GM18517 (cell line): ENCODE results near the gene C1orf50.
"Not testable (repeated sequence)": the region's sequence is repeated elsewhere in the genome, so short reads cannot be mapped to it uniquely, and the experiment has no call there.

ENCODE experiments used
- ATAC-seq: cut with Tn5 transposase; IDR thresholded peaks from one replicate; pipeline ENCODE4 v1.9.1; 2021; ENCODE audit warnings: mild to moderate bottlenecking, moderate library complexity; ENCODE audit not compliant: unreplicated experiment

Gene C1orf50

DNA sequence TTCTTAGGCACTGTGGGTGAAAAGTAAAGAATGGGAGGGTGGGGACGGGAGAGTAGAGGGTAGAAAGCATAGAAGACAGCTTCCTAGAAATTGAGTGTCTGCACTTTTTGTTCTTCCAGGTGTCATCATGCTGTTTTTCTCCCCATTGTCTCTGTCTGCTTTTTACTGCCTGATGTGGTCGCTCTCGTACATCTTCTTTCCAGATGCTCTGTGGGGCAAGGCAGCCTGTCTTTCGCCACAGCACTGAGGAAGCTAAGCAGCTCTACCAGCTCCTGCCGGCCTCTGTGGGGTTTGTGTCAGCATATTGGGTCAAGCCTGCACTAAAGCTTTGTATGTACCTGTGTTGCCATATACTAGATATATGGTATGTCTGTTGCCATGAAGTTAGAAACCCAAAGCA, 30.9 kb downstream of the C1orf50 start:
- ATAC-seq, result no peak

DNA sequence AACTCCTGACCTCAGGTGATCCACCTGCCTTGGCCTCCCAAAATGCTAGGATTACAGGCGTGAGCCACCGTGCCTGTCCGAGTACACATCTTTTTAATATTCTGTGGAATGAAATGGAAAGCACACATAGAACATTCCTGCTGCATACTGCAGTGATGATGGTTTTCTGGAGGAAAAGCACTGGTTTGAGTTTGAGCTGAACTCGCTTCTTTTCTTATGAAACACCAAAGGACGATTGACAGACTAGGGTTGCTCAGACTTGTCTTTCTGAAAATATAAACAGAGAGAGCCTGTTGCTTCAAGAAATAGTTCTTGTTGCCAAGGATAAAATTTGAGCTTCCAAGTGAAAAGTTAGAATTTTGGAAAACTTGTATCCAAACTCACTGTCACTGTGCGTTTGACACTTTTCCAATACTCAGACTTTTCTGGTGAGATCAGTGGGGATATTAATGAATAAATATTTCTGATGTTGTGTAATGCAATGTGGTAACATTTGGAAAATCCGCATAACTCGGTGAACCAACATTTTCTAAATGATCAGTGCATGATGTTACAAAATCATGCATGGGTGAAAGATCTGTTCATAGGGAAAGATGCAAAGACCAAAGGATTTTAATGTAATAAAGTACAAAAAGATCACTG, 34.9 kb downstream of the C1orf50 start:
- no peak for ATAC-seq

DNA sequence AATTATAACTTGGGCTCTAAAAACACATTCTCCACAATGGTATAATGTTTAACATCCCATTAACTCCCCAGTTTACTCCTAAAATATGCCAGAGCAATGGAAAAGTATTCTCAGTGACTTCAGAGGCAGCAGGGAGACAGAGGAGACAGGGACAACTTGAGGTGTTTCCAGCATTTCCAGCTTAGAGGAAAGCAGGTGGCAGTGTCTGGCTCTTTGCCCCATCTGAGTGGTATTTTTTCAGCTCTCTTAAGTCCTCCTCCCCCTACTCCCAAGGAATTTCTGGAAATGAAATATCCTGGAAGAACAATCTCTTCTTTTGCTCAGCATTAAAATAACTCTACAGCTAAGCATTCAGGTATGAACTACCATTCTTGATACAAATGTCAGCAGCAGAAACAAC, 39.1 kb downstream of the C1orf50 start:
- ATAC-seq, result no peak

DNA sequence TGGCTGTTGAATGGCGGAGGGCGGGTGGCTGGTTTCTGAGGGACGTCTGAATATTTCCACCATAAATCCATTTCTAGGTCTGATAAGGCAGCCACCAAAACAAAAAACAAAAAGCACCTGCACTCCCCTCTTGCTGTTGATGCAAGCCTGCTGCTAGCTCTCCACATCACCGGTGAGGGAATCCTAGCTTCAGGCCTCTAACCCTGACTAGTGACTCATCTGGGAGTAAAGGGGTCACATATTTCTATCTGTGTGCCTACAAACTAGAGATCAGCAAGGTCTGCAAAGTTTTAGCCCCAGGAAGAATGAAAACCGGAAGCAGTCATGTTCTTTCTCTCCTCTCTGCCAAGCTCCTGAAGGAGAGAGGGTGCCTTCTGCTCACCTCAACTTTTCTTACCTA, 39.5 kb downstream of the C1orf50 start:
- ATAC-seq, result no peak

DNA sequence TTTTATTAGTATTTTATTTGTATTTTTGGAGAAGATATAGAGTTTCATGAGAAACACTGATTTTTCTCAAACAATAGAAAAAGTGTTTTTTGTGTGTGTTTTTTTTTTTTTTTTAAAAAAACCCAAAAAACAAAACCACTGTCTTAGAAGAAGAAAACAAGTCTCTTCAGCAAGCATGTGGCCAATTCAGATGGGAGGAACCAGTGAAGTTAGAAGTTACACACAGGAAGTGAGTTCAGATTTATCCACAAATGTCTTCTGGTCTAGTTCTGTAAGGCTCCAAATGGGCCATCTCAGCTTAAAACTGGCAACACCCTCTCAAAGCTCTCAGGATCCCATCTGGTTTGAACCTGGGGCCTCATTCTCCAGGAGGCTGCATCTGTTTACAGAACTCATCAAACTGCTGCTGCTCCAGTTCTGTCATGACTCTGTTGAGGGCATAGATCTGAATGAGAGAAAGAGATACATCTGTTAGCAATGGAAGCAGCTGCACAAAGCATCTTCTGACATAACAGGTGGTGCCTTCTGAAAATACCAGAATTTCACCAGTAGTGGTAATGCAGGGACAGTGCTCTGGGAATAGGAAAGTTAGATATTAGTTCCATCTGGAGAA, 40.1 kb downstream of the C1orf50 start:
- ATAC-seq, result no peak

DNA sequence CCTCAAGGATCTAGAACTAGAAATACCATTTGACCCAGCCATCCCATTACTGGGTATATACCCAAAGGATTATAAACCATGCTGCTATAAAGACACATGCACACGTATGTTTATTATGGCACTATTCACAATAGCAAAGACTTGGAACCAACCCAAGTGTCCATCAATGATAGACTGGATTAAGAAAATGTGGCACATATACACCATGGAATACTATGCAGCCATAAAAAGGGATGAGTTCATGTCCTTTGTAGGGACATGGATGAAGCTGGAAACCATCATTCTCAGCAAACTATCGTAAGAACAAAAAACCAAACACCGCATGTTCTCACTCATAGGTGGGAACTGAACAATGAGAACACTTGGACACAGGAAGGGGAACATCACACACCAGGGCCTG, 47.8 kb downstream of the C1orf50 start:
- ATAC-seq, result not testable (repeated sequence)

DNA sequence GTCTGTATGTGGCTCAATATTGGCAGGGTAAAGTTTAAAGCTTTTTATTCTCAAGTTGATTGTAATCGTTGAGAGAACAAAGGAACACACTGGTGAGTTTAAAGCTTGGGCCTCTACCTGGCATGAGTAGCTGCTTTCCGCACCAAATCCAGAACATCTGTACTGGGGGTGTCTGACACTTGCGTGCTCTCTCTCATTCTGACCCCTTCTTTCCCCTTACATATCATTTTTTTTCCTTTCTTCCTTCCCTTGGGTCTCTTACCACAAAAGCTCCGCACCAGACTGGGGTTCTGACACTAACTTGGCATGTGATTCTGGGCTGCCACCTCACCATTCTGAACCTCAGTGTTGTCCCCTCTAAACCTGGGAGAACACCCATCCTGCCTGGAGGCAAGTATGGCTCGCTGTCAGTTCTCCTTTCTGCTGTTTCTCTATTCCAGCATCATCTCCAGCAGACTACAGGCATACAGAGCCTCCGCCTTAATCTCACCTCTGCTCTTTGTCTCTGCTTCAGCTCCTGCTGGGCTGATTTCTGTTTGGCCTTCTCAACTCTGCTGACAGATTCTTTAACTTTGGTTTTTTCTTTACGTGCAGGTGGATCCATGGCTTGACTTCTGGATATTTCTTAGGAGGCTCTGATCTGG, 49.0 kb downstream of the C1orf50 start:
- peak; percentile 16 for ATAC-seq

DNA sequence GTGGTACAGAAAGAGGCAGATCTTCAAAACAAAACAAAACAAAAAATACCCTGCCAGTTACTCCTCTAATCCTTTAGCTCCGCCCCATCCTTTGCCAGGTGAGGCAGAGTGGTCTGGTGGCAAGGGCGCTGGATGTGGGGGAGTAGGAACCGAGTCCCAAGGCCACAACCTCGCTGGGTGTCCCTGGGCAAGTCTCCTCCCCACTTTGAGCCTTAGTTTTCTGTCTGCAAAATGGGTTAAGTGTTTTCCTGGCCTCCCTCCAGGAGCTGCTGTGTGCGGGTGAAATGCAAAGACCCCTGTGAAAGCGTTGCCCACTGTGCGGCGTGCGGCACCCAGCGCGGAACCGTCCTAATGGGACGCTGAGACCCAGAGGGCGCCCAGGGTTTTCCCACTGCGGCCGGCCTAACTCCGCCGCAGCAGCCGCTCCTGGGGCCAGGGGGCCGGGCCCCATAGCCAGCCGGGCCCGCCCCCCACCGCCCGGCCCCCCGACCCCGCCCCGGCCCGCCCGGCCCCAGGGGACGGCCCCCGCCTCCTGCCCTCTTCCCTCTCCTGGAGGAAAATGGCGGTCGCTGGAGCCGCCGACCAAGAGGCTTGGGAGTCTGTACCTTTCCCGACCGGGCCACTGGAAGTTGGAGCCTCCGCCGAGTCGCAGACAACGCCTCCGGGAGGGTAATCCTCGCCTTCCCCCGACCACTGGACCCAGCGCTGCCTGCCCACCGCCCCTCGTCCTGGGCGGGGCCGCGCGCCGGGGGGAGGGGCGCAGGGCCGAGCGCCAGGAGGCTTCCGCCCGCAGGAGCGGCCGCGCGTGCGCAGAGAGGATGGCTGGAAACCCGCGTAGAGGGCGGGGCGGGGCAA, 49.8 kb downstream of the C1orf50 start, which contains the start of the genes ERMAP and SVBP:
TSS of gene ERMAP (plus strand) at position 538 of the 855 bp plus-strand sequence. CDS start 13,327 bp downstream, outside the sequence.
TSS of gene SVBP (minus strand) at position 813 of the 855 bp plus-strand sequence. CDS start 853 bp downstream, outside the sequence.
- peak; percentile 70 for ATAC-seq

DNA sequence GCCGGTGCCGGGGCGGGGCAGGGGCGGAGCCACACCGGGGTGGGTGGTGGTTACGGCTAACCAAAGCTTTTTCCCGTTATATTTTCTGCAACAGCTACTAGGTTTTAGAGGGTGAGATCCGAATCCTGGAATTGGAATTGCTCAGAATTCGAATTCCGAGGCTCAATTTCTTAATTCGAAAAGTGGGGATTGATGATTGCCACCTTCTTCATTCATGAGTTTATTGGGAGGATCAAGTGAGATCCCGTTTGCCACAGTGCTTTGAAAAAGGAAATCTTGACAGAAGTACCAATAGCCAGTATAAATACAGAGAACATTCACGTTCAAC, 50.4 kb downstream of the C1orf50 start:
- ATAC-seq, result no peak

DNA sequence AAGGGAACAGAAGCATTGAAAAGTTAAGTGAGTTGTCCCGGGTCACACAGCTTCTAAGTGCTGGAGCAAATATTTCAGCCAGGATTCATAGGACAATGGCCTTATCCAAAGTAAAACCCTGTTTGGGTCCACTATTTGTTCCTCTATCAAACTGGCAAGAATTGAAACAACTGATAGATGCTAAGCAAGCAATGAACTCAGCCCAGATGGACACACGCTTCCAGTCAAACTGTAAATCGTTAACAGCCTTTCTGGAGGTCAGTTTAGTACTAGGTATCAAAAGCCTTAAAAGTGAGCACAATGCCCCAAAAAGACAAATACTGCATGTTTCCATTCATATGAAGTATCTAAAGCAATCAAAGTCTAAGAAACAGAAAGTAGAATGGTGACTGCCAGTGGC, 50.9 kb downstream of the C1orf50 start:
- ATAC-seq, result no peak

DNA sequence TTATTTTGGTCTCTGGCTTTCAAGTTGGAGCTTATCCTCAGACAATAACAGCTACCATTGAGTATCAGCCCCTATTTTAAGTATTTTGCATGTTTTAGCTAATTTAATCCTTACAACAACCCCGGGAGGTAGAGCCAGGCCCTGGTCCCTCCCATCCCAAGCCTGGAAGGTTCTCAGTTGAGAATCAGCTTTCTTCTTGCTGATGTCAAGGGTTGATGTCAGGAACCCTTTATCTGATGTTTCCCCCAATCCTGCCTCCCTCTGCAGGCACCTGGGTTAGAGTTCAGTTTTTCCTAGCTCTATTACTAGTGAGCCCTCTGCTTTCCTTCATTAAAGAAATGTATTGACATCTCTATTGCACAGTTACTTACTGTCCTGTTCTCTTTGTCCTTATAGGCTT, 53.8 kb downstream of the C1orf50 start:
- ATAC-seq, result no peak

DNA sequence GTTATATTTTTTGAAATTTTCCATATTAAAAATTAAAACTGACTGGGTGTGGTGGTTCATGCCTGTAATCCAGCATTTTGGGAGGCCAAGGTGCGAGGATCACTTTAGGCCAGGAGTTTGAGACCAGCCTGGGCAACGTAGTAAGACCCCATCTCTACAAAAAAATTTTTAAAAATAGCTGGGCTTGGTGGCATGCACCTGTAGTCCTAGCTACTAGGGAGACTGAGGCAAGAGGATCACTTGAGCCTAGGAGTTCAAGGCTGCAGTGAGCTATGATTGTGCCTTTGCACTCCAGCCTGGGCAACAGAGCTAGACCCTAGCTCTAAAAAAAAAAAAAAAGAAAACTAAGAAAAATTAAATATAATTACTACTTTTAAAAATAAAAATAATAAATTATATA, 54.6 kb downstream of the C1orf50 start:
- ATAC-seq, result no peak

DNA sequence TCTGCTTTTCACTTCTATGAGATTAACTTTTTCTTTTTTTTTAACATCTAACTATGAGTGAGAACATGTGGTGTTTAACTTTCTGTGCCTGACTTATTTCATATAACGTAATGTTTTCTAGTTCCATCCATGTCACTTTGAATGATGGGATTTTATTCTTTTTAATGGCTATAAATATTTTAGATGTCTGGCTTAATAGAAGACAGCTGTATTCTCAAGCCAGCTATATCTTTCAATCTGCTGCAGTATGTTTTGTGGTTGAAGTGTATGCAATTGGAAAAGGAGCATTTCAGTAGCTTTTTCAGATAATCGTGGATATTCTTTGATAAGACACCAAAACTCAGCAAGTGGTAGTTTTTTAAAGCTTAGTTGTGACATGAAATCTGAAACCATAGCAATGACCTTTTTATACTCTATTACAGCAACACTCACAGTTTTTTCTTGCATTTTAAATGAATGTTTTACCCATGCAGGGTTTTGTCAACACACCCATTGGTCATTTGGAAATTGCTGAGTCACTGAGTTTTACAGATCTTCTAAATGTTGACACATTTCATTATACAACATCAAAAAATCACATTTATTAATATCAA, 55.8 kb downstream of the C1orf50 start:
- ATAC-seq, result no peak

DNA sequence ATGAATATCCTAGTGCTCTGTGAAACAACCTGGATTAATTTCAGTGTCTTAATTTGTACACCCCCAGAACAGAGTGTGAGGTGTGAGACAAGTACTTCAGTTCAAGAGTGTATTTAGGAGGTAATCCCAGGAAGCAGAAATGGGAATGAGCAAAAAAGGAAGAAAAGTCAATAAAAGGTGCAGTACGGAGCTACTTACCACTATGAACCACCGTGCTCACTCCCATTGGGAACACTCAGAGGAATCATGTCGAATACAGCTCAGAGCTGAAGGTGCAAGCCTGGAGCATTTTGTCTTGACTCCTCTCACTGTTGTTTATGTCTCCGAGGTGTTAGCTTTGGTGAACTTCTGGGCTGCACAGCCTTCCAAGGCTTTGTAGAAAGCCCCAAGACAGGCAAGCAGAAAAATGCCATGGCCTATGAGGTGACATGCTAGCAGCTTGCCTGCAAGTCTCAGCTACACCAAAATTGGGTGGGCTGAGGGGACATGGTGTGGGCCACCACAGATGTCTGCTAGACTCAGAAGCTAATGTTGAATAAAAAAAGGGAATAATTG, 57.5 kb downstream of the C1orf50 start:
- no peak for ATAC-seq

DNA sequence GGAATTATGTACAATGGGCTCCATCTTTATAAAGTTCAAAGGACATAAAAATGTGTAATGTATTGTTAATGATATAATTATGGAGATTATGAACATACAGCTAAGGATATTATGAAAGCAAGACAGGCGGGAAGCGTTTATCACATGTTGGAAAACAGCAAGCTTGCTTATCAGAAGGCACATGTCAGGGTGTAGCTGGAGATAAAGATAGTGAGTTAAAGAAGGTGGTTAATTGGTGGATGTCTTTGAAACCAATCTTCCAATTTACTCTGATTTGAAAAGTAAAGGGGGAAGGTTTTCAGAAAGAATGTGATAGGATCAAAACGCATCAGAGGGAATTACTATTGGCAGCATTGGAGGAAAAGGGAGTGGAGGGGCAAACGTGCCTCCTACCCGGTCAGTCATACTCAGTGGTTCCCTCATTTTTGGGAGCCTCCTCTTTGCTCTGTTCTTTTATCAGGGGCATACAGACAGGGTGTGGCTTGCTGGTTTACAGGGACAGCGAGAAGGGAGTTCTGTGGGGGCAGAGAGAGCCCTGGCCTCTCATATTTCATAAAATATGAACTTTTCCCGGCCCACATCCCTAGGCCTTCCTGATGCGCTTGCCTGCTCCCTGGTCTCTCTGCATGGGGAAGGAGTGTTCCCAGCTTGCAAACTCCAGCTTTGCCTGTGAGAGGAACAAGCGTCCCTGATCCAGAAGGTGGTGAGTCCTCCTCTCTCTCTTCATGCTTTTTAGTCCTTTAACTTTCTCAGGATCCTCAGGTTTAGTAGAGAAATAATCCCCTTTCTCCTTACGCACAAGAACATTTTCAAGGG, 58.2 kb downstream of the C1orf50 start:
- no peak for ATAC-seq
